NOMO-1 treated with dmso at 0.1 percent for 144 hours (cell line): ENCODE data around the gene ANTXR2.

Experiments used
- DNase-seq: peaks from one replicate; lab custom pipeline; 2025; ENCODE audit not compliant: unreplicated experiment; lab: John Stamatoyannopoulos, UW

Gene ANTXR2

DNA sequence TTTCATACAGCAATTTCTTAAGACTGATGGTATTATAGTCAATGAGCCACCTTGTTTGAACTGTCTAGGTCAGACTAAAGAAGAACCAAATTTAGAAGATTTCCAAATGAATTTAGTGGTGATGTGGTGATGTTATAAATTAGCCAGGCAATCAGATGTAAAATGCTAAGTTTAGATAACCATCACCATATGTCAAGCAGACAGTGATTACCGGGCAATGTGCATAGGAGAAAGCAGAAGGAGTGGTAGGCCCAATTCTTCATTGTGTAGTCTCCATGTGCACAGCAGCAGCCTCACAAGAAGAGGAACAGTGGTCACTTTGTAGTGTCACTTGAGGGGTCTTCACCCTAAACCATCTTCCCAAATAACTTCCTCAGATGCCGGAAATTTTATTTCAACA lies 198.8 kb downstream of the ANTXR2 start:
- no peak for DNase-seq

DNA sequence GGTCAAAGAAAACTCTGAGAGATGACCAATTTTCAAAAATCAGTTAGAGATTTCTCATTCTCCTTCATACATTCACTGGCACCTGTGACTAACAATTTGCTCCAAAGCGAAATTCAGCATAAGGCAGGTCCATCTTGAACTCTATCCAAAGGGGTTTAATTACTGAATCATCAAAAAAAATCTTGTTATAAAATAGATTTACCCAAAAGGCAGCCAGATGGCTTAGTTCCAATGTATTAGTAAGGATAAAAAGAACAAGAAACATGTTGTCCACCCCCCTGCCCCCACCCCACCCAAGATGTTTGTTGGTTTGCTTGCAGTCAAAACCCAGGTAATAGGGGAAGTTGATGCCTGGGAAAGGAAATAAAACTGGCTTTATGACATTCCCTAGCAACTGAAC lies 200.3 kb downstream of the ANTXR2 start:
- no peak for DNase-seq

DNA sequence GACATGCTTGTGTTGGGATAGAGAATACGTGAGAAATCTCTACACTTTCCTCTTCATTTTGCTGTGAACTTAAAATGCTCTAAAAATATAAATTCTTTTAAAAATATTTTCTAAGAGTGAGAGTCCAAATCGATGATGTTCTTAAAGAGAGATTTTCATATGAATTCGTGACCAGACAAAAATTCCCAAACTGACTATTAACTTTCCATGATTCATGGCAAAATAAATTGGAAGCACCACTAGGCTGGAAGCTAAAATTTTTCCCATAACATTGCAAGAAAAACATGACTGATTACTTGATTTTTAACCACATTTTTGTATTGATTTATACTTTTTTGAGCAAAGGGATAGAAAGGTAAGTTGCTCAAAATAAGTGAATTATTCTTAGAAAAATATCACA lies 201.1 kb downstream of the ANTXR2 start:
- no peak for DNase-seq

DNA sequence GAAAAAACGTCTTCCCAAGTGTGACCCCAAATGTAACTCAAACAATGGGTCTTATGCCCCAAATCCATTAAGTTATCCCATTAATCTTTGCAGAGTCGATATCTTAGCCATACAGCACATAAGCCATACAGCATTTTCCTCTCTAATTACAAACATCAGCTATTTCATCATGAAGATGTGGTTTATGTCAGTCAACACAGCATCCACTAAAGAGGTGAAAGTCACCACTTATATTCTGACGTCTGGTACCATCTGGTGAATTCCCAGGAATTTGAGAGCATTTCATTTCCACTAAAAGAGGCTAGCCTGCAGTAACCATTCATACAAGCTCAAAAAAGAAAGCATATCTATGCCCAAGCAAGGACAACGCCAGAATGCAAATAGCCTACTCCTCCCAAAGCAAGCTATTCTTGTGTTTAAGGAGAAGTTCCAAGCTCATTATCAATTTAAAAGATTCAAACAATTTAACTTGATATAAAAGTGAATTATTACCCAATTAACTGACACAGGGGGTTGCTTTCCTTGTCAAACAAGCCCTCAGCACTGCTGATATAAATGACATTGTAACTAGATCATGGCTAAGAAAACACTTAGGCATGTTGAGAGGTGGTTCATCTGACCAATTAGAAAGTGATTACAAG lies 203.3 kb downstream of the ANTXR2 start:
- DNase-seq = no peak

DNA sequence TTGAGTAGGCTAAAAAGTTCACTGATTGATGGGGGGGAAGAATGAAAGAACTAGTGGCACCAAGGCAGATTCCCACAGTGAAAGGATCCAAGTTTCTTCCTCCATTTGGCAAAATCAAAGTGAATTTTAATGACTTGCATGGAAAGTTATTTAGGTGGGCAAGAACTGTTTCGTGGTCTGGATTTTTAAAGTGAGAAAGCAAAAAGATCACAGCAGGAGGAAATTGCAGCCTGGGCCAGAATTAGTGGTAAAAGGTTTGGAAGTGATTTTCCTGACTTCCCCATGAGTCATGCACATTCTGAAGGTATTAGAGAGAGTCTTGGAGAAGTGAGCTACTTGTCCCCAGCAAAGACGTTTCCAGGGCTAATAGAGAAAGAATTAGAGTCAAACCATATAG lies 207.8 kb downstream of the ANTXR2 start:
- no peak for DNase-seq

DNA sequence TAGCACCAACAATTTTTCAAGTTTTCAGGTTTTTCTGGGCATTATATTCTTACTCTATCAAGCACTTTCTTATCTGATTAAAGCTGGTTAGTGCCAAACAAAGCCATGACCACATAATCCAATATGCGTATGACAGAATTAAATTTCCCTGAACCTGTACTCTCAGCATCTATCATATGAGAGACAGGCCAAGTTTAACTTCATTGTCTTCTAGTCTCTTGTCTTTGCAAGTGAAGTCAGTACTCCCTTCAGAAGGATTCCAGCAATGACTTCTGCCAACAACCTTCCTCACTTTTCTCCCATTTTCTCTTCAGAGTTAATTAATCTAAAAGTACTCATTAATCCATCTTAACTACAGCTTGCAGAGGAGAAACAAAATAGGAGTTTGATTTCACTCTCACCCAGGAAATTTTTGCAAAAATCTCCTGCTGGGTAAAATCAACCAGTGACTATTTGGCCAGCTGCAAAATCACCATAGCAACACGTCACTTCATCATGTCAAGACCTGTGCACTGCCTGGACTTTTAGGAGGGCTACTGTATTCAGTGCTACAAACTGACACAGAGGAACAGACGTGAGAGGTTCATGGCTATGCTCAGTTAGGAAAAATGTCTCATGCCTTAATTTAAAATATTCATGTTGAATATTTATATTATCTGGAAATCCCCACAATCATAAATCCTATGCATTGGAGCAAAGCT lies 208.4 kb downstream of the ANTXR2 start:
- no peak for DNase-seq

DNA sequence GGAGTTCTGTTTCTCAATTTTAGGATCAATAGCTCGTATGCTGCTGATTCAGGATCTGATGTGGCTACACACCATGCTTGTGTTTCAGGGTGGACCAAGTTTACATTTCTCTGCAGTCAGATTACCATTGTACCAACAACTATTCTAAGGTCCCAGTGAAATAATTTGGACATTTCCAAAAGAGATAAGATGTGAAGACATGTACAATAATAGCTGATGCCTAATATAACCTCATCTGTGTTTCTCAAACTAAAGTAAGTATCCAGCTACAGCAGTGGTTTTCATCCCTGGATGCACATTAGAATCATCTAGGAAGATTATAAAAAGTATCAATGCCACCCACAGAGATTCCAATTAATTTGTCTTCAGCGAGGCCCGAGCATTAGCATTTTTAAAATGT lies 209.7 kb downstream of the ANTXR2 start:
- DNase-seq = no peak

DNA sequence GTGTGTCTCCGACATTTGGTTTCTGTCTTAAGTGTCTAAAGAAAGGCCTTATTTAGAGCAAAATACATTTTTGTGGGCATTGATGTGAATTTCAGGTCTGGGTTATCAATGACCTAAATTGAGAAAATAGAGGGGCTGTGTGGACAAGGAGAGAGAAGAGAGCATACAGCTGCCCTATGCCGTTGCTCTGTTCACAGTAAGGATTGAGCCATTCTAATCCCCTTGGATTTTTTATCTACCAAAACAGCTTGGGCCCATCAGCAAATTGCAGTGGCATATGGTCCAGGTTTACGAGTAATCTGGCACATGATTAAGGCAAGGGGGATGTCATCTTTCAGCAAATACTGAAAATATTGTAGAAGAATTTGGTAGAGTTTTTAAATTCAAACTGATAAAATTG lies 210.2 kb downstream of the ANTXR2 start:
- no peak for DNase-seq

DNA sequence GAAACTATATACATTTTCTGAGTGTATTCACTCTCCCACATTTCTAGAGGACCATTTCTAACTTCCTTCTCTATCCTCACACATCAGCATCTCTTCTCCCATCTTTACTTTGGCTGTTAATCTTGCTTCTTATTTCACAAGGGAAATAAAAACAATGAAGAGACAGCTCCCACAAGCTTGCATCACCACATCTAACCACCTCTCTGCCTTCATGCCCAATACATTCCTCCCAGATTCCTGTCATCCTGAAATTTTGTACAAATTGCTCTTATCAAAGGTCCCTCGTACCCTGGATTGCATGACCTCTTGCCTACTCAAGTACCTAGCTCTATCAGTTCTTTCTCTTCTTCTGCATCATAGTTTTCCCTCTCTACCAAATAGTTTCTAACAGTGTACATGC lies 215.2 kb downstream of the ANTXR2 start:
- no peak for DNase-seq

DNA sequence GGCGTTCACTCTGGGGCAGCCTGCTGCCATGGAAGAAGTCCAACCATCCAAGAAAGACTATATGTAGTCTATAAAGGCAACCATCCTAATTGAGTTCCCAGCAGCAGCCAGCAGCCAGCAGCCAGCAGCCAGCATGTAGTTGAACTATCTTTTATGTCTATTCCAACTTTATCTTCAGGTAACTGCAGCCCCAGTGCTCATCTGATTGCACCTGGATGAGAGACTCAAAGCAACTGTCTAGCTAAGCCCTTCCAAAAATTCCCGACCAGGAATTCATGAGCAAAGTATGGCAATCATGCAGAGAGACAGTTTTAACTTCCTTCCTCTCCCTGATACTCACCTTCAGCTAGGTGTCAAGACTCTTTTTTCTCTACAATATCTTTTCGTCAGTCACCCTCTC lies 216.8 kb downstream of the ANTXR2 start:
- DNase-seq = no peak

DNA sequence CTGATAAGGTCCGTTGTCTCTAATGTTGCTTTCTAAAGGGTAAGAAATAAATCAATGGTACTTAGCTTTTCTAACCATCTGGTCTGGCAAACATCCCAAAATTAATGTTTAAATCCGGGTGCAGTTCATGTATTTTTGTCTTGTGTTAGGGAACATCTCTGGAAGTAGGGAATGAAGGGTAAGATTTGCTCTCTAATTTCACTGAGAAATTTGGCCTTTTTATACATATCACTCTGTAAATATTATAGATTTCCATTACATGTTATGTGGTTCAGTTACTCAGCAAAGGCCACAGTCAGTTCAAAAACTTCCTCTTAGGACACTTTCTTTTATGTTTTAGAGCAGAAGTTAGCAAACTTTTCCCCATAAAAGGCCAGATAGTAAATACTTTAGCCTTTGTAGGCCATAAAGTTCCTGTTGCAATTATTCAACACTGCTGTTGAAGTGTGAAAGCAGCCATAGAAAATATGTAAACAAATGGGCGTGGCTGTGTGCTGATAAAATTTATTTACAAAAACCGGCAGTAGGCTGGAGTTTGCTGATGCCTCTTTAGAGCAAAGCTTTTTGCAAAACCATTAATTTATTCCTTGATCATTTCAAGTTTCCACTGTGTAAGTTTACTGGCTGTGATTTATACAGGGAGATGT lies 218.1 kb downstream of the ANTXR2 start:
- DNase-seq = no peak

DNA sequence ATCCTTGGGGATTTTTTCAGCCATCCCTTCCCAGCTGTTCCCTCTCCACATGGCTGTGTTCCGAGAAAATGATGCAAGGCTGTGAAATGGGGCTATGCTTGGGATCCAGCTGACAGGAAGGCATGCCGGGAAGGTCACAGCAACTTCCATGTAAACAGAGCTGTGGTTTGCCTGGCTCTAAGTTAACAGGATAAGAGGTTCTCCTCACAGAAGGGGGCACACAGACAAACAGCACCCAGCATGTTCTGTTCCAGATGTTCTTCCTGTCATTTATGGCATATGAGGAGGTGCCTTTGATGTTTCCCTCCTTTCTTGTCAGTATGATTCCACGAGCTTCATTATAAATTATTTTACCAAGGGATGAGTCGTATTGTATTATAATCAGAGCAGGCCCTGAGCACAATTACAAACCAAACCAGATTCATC lies 220.7 kb downstream of the ANTXR2 start:
- no peak for DNase-seq

DNA sequence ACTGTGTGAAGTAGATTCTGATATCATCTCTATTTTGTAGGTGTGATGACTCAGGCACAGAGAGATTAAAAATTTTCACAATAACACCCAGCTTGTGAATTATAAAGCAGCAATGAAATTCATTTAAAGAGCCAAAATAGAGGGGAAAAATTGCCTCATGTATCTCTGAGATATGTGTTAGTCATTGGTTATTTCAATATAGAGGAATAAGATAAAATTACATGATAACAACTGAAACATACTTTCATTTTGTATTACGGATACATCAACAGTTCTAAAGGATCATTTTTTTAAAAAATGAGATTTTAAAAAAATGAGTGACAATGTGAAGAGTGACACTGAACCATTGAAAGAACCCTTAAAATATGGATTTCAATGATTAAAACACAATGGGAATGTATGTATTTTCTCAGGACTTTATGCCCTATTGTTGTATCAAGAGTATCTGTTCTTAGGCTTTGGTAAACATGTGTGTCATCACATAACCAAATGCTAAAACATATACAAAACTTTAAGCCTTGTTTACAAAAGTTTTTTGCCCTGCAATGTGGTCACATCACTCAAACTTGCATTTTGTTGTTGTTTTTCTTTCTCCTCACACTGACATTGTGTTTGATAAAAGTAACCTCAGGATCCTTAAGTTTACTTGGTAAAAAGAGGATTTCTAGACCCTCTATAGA lies 221.3 kb downstream of the ANTXR2 start:
- no peak for DNase-seq
